WERI-Rb-1 (cell line): Measurements from ENCODE around the gene ATRNL1.
"Not testable (repeated sequence)": the region's sequence is repeated elsewhere in the genome, so short reads cannot be mapped to it uniquely, and the experiment has no call there.

Experiments used
- DNase-seq: peaks from one replicate; pipeline ENCODE4 v3.0.0-alpha.2; 2020
- H3K27ac ChIP-seq: fragments of 250-450 bp; sonication (Bioruptor Pico); 2 replicates; pipeline ENCODE4 v1.5.1; 2020; ENCODE audit warnings: mild to moderate bottlenecking, moderate library complexity
- H3K27me3 ChIP-seq: fragments of 250-450 bp; sonication (Bioruptor Pico); 2 replicates; pipeline ENCODE4 v1.5.1; 2021; ENCODE audit warnings: mild to moderate bottlenecking, low read depth, moderate library complexity; ENCODE audit not compliant: insufficient read depth, severe bottlenecking
- H3K36me3 ChIP-seq: fragments of 250-450 bp; sonication (Bioruptor Pico); 2 replicates; pipeline ENCODE4 v1.5.1; 2020; ENCODE audit warnings: mild to moderate bottlenecking, moderate library complexity
- H3K4me3 ChIP-seq: 2 replicates; pipeline ENCODE4 v1.5.1; 2011; ENCODE audit warnings: low read depth, mild to moderate bottlenecking, control low read depth, low read length
- H3K9me3 ChIP-seq: fragments of 250-450 bp; sonication (Bioruptor Pico); 2 replicates; pipeline ENCODE4 v1.5.1; 2021; ENCODE audit warnings: mild to moderate bottlenecking, moderate library complexity; ENCODE audit not compliant: severe bottlenecking
- CTCF ChIP-seq: IDR thresholded peaks from 2 replicates; pipeline ENCODE4 v1.5.1; 2011; ENCODE audit warnings: low read depth, mild to moderate bottlenecking, control low read depth, inconsistent platforms, low read length

Gene ATRNL1

GRCh38 chr10:115173915-115174443 lies 80.8 kb downstream of the ATRNL1 start:
- H3K27me3 ChIP-seq = no peaks in the 10 kb centered on the region
- no peak overlapping the region for H3K27ac ChIP-seq
- H3K36me3 ChIP-seq = no peaks in the 10 kb centered on the region
- no peak for DNase-seq
- TF ChIP-seq CTCF = no peak
- H3K9me3 ChIP-seq = no peaks in the 10 kb centered on the region
- H3K4me3 ChIP-seq = no peak overlapping the region

- not testable (repeated sequence) for DNase-seq, H3K36me3 ChIP-seq, H3K27me3 ChIP-seq, H3K4me3 ChIP-seq, H3K27ac ChIP-seq, H3K9me3 ChIP-seq
Measured at GRCh38 chr10:115207276-115207675, 114.1 kb downstream of the ATRNL1 start.

- no peaks in the 10 kb centered on the region for H3K9me3 ChIP-seq
- no peaks in the 10 kb centered on the region for H3K27me3 ChIP-seq
- no peak overlapping the region for H3K4me3 ChIP-seq
- H3K36me3 ChIP-seq = no peaks in the 10 kb centered on the region
- DNase-seq = no peak
- no peak for TF ChIP-seq CTCF
- no peak overlapping the region for H3K27ac ChIP-seq
Measured at GRCh38 chr10:115209133-115209532, 116.0 kb downstream of the ATRNL1 start.

DNA sequence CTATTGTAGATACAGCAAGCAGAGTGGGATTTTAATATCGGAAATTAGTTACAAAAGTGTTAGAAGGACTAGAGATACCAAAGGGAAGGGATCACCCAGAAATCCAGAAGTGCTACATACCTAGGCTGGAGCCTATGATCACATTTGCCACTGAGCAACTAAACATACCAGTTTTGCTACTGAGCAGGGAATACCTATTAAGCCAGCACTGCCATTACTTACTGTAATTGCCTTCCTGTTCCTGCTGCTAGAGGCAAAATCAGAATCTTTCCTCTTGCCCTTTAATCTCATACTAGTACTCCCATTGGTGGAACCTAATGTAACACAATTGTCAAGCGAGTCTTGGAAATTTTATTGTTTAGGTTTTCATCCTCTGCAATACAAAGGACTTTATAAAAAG lies 121.7 kb downstream of the ATRNL1 start:
- Histone ChIP-seq H3K36me3 (no peaks in the 10 kb centered on the region), H3K27me3 (no peaks in the 10 kb centered on the region), H3K4me3 (no peak overlapping the region), H3K9me3 (no peaks in the 10 kb centered on the region), H3K27ac (no peak overlapping the region)
- no peak for DNase-seq
- TF ChIP-seq CTCF = no peak

- Histone ChIP-seq H3K27ac (no peak overlapping the region), H3K4me3 (no peak overlapping the region), H3K36me3 (no peaks in the 10 kb centered on the region), H3K27me3 (no peaks in the 10 kb centered on the region), H3K9me3 (no peaks in the 10 kb centered on the region)
- TF ChIP-seq CTCF = no peak
- no peak for DNase-seq
Measured at GRCh38 chr10:115219203-115219602, 126.0 kb downstream of the ATRNL1 start.

- no peak for TF ChIP-seq CTCF
- Histone ChIP-seq H3K4me3 (no peak overlapping the region), H3K36me3 (no peaks in the 10 kb centered on the region), H3K9me3 (no peaks in the 10 kb centered on the region), H3K27me3 (no peaks in the 10 kb centered on the region), H3K27ac (no peak overlapping the region)
- no peak for DNase-seq
Measured at GRCh38 chr10:115222039-115222438, 128.9 kb downstream of the ATRNL1 start.
